GM21576 (cell line): ENCODE data around the gene RHBDD2.
"Not testable (repeated sequence)": the region's sequence is repeated elsewhere in the genome, so short reads cannot be mapped to it uniquely, and the experiment has no call there.

ENCODE experiments used
- ATAC-seq: cut with Tn5 transposase; IDR thresholded peaks from one replicate; pipeline ENCODE4 v1.9.1; 2021; ENCODE audit warnings: mild to moderate bottlenecking, moderate library complexity; ENCODE audit not compliant: unreplicated experiment

The RHBDD2 gene

DNA sequence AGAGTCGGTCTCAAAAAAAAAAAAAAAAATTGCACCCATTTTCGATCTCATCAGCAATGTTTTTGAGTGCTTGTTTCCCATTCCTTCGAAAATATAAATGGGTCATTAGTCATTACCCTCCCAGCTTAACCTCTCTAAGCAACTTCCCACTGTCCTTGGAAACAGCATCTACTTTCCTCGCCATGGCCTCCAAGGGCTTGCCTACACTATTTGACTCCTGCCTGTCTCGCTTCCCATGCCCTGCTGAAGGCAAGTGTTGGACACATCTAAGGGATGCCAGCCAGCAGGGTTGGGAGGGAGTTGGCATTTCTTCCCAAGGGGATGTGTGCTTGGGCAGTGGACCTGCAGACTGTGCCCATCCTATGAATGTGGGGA is 12.7 kb upstream of the RHBDD2 start:
- ATAC-seq = no peak

- no peak for ATAC-seq
Observed at GRCh38 chr7:75866489-75867389, 12.1 kb upstream of the RHBDD2 start.

GRCh38 chr7:75867390-75867717 is 11.5 kb upstream of the RHBDD2 start:
- no peak for ATAC-seq

DNA sequence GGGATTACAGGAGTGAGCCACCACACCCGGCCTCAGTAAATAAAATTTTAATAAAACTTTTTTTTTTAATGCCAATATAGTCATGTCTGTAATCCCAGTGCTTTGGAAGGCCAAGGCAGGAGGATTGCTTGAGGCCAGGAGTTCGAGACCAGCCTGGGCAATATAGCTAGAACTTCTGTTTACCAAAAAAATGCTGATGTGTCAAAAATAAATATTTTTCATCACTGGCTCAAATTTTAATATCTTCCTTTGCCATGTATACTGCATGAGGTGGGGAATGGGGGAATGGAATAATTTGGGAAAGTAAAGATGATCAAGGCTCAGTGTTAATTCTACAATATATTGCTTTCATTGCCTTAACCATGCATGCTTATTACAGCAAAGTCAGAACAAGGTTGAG is 10.7 kb upstream of the RHBDD2 start:
- ATAC-seq = no peak

DNA sequence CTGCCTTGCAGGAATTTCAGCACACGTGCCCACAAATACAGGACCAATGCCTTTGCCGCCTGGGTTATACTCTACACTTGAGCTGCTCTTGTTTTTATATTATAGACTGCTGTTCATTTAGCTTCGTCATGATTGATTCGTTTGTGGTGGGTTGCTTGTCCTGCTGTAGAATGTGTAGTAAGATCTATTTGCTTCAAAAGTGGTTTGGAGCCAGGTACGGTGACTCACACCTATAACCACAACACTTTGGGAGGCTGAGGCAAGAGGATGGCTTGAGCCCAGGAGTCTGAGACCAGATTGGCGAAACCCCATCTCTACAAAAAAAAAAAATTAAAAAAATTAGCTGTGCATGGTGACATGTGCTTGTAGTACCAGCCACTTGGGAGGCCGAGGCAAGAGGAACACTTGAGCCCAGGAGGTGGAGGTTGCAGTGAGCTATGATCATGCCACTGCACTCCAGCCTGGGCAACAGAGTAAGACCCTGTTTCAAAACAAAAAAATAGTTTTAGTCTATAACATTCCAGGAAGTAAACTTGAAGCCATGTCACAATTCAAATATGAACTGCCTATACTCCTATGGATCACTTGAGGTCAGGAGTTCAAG is 9.0 kb upstream of the RHBDD2 start:
- no peak for ATAC-seq

GRCh38 chr7:75870557-75871161 is 8.2 kb upstream of the RHBDD2 start:
- ATAC-seq = no peak

DNA sequence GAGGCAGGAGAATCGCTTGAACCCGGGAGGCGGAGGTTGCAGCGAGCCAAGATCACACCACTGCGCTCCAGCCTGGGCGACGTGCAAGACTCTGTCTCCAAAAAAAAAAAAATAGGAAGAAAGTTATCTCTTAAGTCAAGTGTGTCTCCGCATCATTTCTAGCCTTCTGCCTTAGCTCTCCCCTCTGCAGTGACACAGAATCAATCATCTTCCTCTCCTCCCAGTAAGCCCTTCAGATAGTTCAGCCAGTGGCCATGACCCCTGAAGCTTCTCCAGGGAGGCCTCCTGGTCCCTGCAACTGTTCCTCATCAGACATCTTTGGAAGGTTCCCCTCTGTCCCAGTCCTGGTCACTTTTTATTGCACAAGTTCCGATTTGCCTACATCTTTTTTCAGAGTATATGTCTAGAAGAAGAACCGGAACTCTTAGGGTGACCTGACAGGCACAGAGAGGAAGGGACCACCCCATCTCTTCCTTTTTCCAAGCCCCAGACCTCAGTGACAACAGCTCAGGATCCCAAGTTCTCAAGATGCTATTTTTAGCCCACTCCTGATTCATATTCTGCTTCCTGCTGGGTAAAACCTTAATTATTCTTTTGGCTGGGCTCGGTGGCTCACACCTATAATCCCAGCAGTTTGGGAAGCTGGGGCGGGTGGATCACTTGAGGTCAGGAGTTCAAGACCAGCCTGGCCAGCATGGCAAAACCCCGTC is 6.6 kb upstream of the RHBDD2 start:
- no peak for ATAC-seq

DNA sequence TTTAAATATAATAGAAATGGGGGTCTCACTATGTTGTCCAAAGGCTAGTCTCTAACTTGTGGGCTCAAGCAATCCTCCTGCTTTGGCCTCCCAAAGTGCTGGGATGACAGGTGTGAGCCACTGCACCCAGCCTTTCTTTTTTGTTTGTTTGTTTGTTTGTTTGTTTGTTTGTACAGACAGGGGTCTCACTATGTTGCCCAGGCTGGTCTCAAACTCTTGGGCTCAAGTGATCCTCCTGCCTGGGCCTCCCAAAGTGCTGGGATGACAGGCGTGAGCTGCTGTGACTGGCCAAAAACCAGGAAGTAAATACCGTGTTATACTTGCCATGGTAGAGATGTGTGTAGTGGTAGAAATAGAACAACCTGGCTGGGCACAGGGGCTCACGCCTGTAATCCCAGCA is 4.7 kb upstream of the RHBDD2 start:
- not testable (repeated sequence) for ATAC-seq

- no peak for ATAC-seq
Observed at GRCh38 chr7:75875113-75876080, 3.4 kb upstream of the RHBDD2 start.

DNA sequence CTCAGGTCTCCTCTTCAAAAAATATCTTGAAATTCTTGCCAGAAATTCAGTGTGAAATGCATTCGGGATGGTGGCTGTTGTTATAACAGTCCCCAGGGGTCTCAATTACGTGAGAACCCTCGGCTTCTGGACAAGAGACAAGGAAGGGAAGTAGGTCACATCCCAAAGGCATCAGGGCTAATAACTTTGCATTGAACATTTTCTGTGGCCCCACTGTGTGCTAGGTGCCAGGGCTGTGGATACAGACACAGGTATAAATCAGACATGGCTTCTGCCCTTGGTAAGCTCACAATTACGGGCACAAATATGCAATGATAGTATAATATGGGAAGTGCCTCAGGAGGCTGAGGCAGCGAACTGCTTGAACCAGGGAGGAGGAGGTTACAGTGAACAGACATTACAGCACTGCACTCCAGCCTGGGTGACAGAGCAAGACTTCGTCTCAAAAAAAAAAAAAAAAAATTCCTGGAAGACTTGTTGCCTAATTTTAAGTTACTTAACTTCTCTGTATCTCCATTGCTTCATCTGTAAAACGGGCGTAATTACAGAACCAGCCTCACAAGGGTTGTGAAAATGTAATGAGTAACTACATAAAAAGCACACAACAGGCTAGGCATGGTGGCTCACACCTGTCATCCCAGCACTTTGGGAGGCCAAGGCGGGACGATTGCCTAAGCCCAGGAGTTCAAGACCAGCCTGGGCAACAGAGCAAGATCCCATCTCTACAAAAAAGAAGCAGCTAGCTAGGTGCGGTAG is 2.5 kb upstream of the RHBDD2 start:
- no peak for ATAC-seq

- peak; percentile 32 for ATAC-seq
Observed at GRCh38 chr7:75878312-75878768, 494 bp upstream of the RHBDD2 start.

GRCh38 chr7:75879771-75880184 is 944 bp downstream of the RHBDD2 start:
- no peak for ATAC-seq

- no peak for ATAC-seq
Observed at GRCh38 chr7:75880242-75880641, 1.4 kb downstream of the RHBDD2 start.

DNA sequence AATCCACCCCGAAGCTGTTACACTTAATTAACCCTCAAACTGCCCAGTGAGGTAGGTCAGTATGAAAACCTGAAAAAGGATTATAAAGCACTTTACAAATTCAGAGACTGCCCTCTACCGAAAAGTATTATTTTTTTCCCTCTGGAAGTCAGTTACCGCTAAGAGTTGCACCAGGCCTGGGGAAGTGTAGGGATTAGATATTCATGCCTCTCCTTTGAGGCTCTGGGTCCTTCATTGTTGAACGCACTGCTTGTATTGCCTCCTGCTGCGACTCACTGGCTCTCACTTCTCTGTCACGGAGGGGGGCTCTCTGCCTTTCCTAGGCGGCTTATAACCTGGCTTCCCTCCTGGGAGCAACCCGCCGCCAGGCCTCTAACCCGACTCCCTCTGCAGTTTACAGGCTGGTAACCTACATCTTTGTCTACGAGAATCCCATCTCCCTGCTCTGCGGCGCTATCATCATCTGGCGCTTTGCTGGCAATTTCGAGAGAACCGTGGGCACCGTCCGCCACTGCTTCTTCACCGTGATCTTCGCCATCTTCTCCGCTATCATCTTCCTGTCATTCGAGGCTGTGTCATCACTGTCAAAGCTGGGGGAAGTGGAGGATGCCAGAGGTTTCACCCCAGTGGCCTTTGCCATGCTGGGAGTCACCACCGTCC is 2.7 kb downstream of the RHBDD2 start:
- ATAC-seq = no peak

DNA sequence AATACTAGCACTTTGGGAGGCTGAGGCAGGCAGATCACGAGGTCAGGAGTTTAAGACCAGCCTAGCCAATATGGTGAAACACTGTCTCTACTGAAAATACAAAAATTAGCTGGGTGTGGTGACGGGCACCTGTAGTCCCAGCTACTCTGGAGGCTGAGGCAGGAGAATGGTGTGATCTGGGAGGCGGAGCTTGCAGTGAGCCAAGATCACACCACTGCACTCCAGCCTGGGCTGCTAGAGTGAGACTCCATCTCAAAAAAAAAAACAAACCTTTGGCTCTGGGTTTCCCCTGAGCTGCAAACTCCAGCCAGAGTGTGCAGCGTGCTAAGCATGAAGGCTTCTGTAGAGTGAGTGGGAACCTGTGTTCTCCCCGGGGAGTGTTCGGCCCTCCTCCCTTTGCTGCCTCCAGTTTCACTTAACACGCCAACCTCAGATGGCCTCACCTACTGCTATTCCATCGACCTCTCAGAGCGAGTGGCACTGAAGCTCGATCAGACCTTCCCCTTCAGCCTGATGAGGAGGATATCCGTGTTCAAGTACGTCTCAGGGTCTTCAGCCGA is 4.5 kb downstream of the RHBDD2 start:
- ATAC-seq = not testable (repeated sequence)

- no peak for ATAC-seq
Observed at GRCh38 chr7:75884476-75884875, 5.6 kb downstream of the RHBDD2 start.

GRCh38 chr7:75885036-75885435 is 6.2 kb downstream of the RHBDD2 start:
- no peak for ATAC-seq

GRCh38 chr7:75887669-75888369 is 9.0 kb downstream of the RHBDD2 start:
- ATAC-seq = no peak
